Measurements from ENCODE around the gene GPX5.

Gene GPX5

DNA sequence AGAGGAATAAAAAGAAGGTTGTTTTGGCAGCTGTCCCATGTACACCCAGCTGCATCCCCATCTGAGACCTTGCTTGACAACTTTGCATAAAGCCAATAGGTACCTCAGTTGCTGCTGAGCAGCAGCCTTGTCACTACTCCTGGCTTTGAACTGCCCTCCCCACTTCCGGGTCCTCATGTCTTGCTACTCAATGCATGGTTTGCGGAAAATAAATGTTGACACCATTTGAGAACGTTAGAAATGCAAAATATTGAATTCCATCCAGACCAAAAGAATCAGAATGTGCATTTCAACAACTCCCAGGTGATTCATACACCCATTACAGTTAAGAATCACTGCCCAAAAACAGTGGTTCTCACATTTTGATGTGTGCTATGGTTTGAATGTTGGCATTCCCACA lies 32.9 kb downstream of the GPX5 start:
- DNase-seq = no peak

DNA sequence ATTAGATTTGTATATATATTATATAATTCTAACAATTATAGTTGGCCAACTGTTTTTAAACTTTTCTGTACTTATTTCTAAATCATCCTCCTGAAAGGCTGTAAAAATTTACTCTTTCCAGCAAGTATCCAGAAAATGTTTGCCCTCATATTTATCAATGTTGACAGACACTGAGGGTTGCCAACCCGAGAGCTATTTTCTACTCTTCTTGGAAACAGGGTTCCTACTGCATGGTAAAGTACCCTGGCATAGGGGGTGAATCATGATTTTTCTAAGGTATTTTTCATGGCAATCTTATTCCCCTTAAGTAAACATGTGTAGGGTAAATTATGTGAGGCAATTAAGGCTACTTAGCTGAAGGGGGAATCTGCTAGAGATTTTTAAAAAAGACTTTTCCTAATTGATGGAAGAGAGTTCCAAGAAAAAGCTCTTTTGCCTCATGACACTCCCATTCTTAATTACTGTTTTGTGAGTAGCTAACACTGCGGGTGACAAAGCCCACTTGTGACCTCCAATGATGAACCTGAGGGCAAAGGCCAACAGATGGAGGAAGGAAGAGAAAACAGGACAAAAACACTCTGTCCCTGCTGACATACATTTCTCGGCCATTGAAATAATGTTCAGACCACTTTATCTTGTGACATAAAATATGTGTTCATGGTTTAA lies 37.9 kb downstream of the GPX5 start:
- no peak for DNase-seq

DNA sequence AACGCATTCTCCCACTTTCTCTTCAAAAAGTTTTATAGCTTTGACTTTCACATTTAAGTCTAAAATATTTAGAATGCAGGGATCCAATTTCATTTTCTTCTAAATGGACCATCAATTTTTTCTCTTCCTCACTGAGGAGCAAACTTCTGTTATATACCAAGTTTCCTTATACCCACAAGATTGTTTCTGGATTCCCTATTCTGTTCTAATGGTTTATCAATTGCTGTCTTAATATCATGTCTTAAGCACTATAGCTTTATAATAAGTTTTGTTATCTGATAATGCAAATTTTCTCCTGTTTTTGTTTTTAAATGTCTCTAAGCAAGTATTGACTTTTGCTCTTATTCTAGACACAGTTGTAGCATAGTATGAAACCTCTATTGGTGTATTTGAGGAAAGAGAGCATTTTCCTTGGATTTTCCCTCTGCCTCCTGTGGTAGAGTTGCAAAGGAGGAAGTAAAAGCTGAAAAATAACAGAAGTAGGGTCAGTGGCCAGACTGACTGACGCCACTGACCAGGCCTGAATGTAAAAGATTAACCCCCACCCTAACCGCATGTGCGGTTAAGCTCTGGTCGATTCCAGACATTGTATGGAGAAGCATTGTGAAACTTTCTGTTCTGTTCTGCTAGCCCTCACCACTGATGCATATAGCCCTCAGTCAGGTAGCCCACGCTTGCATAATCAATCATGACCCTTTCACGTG lies 40.3 kb downstream of the GPX5 start:
- DNase-seq = no peak

DNA sequence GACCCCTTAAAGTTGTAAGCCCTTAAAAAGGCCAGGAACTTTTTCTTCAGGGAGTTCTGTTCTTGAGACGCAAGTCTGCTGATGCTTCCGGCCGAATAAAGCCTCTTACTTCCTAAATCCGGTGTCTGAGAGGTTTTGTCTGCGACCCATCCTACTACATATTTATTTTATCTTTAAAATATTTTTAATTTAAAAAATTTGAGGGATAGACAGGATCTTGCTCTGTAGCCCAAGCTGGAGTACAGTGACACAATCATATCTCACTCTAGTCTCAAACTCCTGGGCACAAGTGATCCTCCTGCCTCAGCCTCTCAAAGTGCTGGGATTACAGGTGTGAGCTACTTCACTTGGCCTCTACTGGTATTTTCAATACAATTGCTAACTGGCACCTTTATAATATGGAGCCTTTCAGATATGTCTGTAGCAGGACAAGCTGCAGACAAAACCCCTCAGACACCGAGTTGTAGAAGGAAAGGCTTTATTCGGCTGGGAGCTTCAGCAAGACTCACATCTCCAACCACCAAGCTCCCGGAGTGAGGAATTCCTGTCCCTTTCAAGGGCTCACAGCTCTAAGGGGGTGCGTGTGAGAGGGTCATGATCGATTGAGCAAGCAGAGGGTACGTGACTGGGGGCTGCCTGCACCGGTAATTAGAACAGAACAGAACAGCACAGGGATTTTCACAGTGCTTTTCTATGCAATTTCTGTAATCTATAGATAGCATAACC lies 41.0 kb downstream of the GPX5 start:
- no peak for DNase-seq

DNA sequence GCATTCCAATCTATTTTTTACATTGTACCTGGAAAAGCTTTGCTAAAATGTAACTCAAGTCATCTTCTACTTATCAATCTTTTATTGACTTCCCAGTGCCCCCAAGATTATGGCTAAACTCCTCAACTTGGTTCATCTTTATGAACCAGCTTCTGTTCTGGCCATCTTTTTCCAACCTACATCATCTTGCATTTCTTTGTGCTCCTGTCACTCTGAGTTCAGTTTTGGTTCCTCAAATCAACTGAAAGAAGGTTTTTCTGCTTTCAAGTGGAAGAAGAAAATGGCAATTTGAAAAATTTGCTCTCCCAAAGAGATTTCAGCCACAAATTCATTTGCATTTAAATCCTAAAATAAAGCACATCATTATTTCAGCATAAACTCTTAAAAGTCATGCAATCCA lies 41.8 kb downstream of the GPX5 start:
- DNase-seq = no peak

DNA sequence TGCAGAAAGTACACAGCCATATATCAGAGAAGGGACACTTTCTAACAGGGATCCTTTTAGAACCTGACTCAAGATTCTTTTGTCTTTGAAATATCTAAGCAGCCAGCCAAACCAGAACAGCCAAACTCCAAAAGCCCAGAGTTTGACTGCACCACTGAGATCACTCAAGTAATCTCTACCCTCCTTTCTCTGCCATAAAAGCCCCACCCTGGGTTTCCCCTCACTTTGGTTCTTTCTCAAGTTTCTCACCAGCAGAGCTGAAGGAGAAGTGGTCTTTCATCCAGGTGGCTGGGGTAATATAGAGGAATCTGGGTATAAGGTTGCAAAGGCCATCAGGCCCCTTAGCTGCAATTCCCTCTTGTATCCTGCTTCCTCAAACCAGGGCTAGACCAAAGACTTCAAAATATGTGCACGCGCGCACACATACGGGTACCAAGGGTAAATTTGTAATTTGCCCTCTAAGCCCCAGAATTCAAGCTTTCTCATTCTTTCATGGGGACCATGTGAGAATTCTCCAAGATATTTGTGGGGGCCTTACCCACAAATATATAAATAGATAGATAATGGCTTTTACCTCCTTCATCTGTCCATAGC lies 42.9 kb downstream of the GPX5 start:
- DNase-seq = no peak

DNA sequence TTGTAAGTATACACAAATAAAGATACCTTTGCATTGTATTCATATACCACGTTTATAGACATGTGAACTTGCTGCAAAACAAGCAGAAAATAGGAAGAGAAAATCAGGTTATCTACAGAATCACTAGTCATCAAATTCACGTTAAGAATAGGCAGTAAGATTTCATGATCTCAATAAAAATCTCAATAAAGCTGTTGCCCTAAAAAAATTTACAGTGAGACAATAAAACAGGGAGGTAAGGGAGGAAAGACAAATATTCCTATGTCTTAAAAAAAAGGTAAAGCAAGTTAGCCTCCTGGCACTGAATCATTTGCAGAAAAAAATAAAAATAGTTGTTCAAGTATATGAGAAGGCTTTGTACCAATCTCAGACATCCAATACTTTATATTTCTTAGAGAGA lies 44.1 kb downstream of the GPX5 start:
- no peak for DNase-seq

DNA sequence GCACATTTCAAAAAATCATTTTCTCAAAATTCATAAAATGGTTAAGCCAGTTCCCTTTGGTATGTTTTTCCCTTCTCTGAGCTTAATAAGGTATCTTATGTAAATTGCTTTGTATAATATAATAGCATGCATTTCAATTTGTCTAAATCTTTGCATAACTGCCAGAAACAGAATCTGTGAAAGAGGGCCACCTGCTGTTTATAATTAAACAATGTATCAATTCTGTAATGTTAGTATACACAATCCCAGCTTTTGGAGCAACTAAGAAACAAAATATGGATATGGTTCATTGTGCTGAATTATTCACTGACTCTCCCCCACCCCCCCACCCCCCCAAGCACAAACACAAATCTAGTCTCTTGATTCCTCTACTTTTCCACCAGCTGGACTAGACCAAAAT lies 54.8 kb downstream of the GPX5 start:
- DNase-seq = no peak

DNA sequence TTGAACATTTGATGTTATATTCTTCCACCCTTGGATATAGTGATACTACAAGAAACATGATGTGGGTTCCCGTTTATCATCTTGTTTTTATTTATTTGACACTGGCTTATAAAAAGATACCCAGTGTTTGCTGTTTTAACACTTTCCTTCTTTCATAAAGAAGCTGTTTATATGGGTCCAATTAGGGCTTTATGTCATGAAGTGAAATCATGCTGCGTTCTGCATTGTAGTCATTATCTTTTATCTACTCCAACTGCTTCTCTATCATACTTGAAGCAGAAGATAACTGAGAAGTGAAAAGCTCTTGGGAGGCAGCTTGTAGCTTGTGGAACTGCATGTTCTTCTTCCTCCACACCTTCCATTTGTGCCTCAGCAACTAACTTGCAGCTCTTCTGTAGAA lies 57.8 kb downstream of the GPX5 start:
- DNase-seq = no peak

Data from right kidney (tissue), 1 donor.